ENCODE results near the gene DDR1. TPM values are rescaled to one million over a fixed set of nuclear protein-coding genes. Genes with fewer than 3 reads are reported as not detected.
"Not testable (repeated sequence)": the region's sequence is repeated elsewhere in the genome, so short reads cannot be mapped to it uniquely, and the experiment has no call there.

Gene DDR1
- total RNA-seq, 1 donor from 2014 or later = 80.9 TPM

- Histone ChIP-seq H3K36me3 (peaks cover 70% of the 10 kb centered on the region), H3K27ac (no peak overlapping the region), H3K4me3 (no peak overlapping the region), H3K27me3 (ENCODE audit: low read depth) (no peaks in the 10 kb centered on the region), H3K4me1 (peaks cover 40% of the 10 kb centered on the region), H3K9me3 (no peaks in the 10 kb centered on the region)
- intact Hi-C loops (cut with DNase I) = loop anchor here (10.0 kb wide), 1 partner anchor 156 kb away; no protein-coding TSS in a partner anchor
- TF ChIP-seq CTCF (IDR thresholded peaks at IDR 0.05) = no peak
- ATAC-seq (no peak), DNase-seq (no peak)
Observed at GRCh38 chr6:30918670-30919069, 34.4 kb downstream of the DDR1 start.

- Histone ChIP-seq H3K27ac (no peak overlapping the region), H3K4me1 (peaks cover 18% of the 10 kb centered on the region)
- ATAC-seq = no peak
Observed at GRCh38 chr6:30922447-30922852, 38.1 kb downstream of the DDR1 start.

GRCh38 chr6:30924040-30924627 is 39.8 kb downstream of the DDR1 start:
- H3K27ac ChIP-seq; H3K27me3 ChIP-seq (ENCODE audit: low read depth); H3K9me3 ChIP-seq; ATAC-seq; H3K4me3 ChIP-seq; intact Hi-C loops (cut with DNase I): not testable (repeated sequence)
- peak; percentile 44 for DNase-seq
- H3K4me1 ChIP-seq = peaks cover 14% of the 10 kb centered on the region
- H3K36me3 ChIP-seq = peaks cover 74% of the 10 kb centered on the region

More at GRCh38 chr6:30922447-30922852, 38.1 kb downstream of the DDR1 start:
- no peak overlapping the region for H3K4me3 ChIP-seq
- no peaks in the 10 kb centered on the region for H3K27me3 ChIP-seq (ENCODE audit: low read depth)
- DNase-seq = peak; percentile 10
- no peaks in the 10 kb centered on the region for H3K9me3 ChIP-seq
- intact Hi-C loops (cut with DNase I) = no loop called here
- TF ChIP-seq CTCF (IDR thresholded peaks at IDR 0.05) = no peak
- peaks cover 90% of the 10 kb centered on the region for H3K36me3 ChIP-seq

GRCh38 chr6:30926644-30927043 is 42.3 kb downstream of the DDR1 start:
- ATAC-seq = peak; percentile 94 to 95
- peaks cover 6% of the 10 kb centered on the region for H3K9me3 ChIP-seq
- no peaks in the 10 kb centered on the region for H3K27me3 ChIP-seq (ENCODE audit: low read depth)
- peak overlapping the region; percentile 78 for H3K27ac ChIP-seq
- H3K4me1 ChIP-seq = peaks cover 14% of the 10 kb centered on the region
- intact Hi-C loops (cut with DNase I) = no loop called here
- TF ChIP-seq CTCF (IDR thresholded peaks at IDR 0.05) = no peak
- H3K4me3 ChIP-seq = no peak overlapping the region
- DNase-seq = peak; percentile 84
- H3K36me3 ChIP-seq = peaks cover 49% of the 10 kb centered on the region

- H3K36me3 ChIP-seq = peaks cover 45% of the 10 kb centered on the region
- intact Hi-C loops (cut with DNase I); DNase-seq; H3K4me3 ChIP-seq; H3K9me3 ChIP-seq; H3K27me3 ChIP-seq (ENCODE audit: low read depth): not testable (repeated sequence)
- peak in 1 of 2 donors; percentile 2 for ATAC-seq
- H3K4me1 ChIP-seq = peaks cover 14% of the 10 kb centered on the region
- H3K27ac ChIP-seq = peak overlapping the region; percentile 78
Observed at GRCh38 chr6:30927080-30927479, 42.8 kb downstream of the DDR1 start.

GRCh38 chr6:30928677-30929076 is 44.4 kb downstream of the DDR1 start:
- no peak for ATAC-seq
- Histone ChIP-seq H3K4me1 (peaks cover 16% of the 10 kb centered on the region), H3K27ac (no peak overlapping the region), H3K36me3 (peaks cover 29% of the 10 kb centered on the region), H3K27me3 (ENCODE audit: low read depth) (no peaks in the 10 kb centered on the region), H3K4me3 (no peak overlapping the region), H3K9me3 (peaks cover 6% of the 10 kb centered on the region)
- DNase-seq = no peak
- intact Hi-C loops (cut with DNase I) = no loop called here
- TF ChIP-seq CTCF (IDR thresholded peaks at IDR 0.05) = no peak

Data from lower lobe of right lung (tissue), 2 donors.